Activated gamma-delta T cell (primary cell): ENCODE data around the gene TNIP1.
A peak's percentile ranks its signal among the peaks of the same experiment; 100 is the strongest.

Source experiments
- DNase-seq: peaks from one replicate; lab custom pipeline; 2025; lab: John Stamatoyannopoulos, UW

The TNIP1 gene

GRCh38 chr5:151105561-151105960 lies 24.7 kb upstream of the TNIP1 start:
- no peak for DNase-seq

DNA sequence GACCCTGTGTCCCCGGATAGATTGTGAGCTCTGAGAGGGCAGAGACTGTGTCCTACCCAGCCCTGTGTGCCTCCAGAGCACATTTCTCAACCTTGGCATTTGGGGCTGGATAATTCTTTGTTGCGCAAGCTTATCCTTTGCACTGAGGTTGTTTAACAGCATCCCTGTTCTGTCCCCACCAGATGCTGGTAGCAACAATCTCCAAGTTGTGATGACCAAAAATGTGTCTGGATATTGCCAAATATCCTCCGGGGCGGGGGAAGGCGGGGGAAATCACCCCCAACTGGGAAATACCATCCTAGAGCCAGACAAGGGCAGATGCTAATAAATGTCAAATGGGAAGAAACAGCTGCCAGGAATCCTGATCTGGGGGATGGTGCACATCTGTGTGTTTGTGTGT lies 24.0 kb upstream of the TNIP1 start:
- DNase-seq: no peak

- no peak for DNase-seq
These were observed 20.9 kb upstream of the TNIP1 start for GRCh38 chr5:151101746-151102145.

DNA sequence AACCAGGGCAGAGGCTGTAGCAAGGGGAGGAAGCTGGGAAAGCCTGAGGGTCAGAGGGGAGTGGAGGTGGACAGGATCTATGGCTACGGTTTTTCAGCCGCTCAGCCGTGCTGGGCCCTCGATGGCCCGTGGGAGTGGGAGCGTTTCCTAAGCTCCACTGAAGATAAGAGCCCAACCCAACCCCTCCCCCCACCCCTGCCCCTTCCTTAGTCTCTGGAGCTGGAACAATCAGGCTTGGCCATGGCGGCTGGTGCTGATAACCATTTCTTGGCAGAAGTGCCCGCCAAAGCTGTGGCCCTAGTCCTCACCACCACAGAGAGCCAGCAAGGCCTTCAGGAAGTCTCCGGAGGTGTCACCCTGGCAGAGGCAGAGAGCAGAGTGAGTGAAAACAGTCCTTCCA lies 20.3 kb upstream of the TNIP1 start:
- DNase-seq: no peak

- no peak for DNase-seq
These were observed 19.8 kb upstream of the TNIP1 start for GRCh38 chr5:151100681-151101080.

GRCh38 chr5:151098768-151099121 lies 17.9 kb upstream of the TNIP1 start:
- no peak for DNase-seq

DNA sequence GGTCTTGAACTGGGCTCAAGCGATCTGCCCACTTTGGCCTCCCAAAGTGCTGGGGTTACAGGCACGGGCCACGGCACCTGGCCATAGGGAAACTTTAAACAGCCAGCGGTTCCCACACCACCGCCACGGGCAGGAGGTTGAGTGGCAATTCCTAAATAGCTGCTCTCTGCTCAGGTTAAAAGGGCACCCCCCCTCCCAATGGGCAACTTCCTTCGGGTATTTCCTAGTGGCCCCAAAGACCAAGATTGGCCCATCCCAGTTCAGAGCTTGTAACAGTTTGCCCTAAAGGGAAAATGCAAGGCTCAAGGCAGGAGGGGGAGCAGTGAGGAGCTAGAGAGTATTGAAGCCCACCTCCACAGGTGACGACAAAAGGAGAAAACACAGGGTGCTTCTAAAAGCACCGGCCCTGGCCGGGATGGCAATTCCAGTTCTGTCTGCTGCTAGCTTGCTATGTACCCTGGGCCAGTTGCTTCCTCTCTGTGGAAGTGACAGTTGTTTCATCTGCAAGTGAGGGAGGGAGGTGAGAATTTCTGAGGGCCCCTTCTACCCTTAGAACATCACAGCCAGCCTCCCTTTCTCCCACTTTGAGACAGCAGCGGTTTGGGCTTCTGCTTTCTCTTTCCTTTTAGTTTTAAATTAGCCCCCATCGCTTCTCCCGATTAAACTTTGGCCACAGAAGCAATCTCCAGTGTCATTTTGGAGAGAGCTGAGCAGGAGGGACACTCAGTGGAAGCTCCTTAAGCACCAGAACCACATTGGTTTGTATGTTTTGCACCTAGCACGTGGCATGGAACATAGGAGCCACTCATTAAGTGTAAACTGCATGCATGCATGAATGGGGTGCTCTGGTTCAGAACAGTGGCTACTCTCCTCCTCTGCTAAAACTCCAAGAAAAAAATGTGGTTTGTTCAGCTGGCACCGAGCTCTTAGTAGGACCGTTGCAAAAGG lies 17.3 kb upstream of the TNIP1 start:
- DNase-seq: no peak

GRCh38 chr5:151097061-151097460 lies 16.2 kb upstream of the TNIP1 start:
- DNase-seq: no peak

- DNase-seq: no peak
These were observed 15.2 kb upstream of the TNIP1 start for GRCh38 chr5:151096001-151096373.

DNA sequence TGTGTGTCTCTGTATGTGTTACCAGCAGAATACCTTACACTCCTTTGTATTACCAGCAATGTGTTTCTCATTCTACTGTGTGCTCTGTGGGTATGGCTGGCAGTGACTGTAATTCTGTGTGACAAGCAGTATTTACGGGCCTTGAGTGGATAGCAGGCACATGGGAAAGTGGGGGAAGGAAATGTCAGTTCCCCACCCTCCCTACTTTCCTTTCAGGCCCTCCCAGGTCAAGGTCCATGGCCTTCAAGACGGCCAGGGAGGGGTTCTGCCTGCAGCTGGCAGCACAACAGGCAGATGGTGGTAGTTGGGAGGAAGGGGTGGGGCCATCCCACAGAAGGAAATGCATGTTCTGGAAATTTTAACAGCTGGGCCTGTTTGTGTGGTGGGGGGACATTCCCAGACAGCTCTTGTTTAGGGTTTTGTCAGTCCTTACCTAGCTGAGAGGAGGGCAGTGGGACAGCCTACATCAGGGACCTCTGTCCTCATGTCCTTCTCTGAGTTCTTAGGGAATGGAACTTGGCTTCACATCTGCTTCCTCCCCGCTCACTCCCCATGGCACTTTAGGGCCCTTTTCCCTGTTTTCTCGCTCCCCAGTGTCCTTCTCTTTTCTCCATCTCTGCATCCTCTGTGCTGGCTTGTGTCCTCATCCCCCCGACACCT lies 14.6 kb upstream of the TNIP1 start:
- DNase-seq: no peak

- no peak for DNase-seq
These were observed 14.0 kb upstream of the TNIP1 start for GRCh38 chr5:151094852-151095245.

GRCh38 chr5:151094030-151094851 lies 13.4 kb upstream of the TNIP1 start:
- DNase-seq: peak; percentile 26

- DNase-seq: no peak
These were observed 12.6 kb upstream of the TNIP1 start for GRCh38 chr5:151093476-151093889.

DNA sequence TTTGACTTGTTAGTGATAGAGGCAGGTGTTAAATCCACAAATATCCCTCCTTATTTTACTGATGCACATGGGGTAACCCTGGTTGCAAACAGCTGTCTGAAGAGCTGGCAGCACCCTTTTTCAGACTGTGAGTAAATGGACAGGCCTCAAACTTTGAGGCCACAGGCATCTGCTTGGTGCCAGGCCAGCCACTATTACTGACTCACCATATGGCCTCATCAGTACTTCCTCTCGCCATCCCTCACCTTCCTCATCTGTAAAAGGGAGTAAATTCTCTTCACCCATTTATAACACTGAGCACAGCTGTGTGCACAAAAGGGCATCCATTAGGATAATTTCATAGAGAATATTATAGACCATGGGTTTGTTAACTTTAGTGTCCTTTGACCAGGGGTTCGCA lies 11.9 kb upstream of the TNIP1 start:
- no peak for DNase-seq

- DNase-seq: no peak
These were observed 8.9 kb upstream of the TNIP1 start for GRCh38 chr5:151089726-151090125.

DNA sequence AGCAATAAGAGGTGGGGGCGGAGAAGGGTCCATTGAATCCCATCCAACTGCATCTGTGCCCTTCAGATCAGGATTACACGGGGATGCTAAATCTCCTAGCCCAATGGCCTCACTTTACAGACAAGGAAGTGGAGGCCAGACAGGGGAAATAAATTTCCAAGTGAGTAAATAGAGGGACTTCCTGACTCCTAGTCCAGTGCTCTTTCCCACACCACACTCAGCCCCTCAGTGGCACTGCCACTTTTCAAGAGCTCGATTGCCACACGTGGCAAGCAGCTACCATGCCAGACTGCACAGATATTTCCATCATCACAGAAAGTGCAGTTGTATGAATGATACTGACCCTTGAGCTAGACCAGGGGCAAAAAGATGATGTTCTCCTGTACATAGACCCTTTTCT lies 8.2 kb upstream of the TNIP1 start:
- no peak for DNase-seq

DNA sequence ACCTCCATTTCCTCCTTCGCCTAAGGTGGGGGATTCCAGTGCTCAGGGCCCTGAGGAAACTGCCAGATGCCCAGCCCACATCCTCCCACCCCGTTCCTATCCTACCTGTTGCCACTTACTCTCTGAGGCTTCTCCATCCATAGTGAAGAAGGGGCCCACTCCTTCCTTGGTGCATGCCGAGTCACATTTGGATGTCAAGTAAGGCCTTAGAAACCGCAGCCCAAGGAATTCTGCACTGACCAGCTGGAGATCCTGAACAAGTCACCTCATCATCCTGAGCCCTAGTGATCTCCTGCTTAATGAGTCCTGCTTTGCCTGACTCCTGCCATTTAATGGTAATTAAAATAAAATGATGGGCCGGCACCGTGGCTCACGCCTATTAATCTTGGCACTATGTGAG lies 6.7 kb upstream of the TNIP1 start:
- no peak for DNase-seq

GRCh38 chr5:151086905-151087360 lies 6.1 kb upstream of the TNIP1 start:
- DNase-seq: peak; percentile 34

GRCh38 chr5:151086192-151086869 lies 5.5 kb upstream of the TNIP1 start:
- DNase-seq: no peak

DNA sequence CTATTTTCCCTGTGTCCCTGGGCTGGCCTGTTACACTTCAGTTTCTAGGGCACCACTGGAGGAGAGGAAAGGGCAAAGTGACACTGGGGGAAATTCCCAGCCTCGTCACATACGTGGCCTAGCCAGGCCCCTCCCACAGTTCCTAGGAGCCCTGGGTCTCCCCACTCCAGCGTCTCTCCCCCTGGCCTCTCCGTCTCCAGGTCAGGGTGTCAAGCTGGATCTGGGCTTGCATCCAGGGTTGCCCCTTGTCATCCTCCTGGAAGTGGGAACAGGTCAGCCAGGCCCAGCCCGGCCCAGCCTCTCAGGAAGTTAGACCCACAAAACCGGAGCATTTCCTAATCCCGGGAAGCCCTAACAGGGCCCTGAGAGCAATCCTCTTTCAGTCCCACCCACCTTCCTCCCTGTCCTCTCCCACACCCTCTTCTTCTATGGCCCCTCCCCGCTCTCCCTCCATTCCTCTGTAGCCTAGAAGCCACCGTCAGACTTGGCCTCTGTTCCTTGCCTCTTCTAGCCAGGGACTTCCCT lies 4.7 kb upstream of the TNIP1 start:
- DNase-seq: no peak

DNA sequence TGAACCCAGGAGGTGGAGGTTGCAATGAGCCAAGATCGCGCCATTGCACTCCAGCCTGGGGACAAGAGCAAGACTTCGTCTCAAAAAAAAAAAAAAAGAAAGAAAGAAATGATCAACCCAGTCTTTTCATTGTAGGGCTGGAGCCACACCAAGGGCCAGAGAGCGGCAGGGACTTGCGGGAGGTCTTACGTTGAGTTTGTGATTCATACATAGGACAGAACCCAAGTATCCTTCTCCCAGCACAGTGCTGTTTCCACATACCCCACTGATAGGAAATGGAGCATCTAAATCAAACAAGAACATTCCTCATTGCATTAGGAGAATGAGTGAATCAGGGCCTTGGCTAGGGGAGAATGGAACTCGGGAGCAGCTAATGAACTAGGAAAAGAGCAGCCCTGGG lies 3.5 kb upstream of the TNIP1 start:
- no peak for DNase-seq
